HTR-8/SVneo (cell line): ENCODE measurements around the gene ADGRV1.
A peak's percentile ranks its signal among the peaks of the same experiment; 100 is the strongest.

Source experiments
- DNase-seq: peaks from one replicate; pipeline ENCODE4 v3.0.0; 2011; ENCODE audit warnings: low spot score, mixed read lengths; ENCODE audit not compliant: insufficient read length
- FAIRE-seq: peaks from 2 replicates; lab custom pipeline; 2011; peaks lifted over from hg19 to GRCh38; lab: Jason Lieb, UNC

The ADGRV1 gene

DNA sequence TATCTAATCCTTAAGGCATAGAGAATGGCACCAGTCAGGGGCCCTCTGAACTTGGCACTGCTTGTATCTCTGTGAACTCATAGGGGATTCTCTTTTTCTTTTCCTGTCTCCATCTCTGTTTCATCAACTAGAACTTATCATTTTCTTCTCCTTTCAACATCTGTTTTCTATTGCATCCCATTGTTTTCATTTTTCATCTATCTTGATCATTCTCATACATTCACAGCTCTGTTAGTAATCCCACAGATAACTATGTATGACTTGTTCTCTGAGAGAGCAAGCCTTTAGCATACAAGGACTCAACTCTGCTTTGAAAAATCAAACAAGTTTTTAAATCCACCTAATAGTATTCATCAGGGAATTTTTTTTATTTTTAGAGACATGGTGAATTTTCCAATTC is 560.2 kb downstream of the ADGRV1 start:
- no peak for FAIRE-seq

DNA sequence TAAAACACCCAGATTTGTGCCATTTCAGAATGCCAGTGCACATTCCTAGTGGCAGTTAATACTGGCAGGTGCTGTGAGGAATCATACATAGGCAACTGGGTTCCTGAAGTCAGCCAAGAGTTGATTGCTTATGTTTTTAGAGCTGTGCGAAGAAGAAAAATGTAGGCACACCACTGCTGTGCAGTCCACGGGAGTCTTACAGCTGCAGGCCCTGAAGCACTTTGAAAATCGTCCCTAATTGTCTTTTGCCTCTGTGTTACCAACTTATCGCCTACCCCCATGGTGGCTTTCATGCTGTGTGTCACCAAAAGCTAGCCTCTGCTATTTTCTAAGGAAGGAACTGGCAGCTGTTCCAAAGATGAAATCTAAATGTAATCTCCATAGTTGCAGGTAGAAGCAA is 560.6 kb downstream of the ADGRV1 start:
- DNase-seq (no peak), FAIRE-seq (no peak)

More for the DNA sequence above, 560.2 kb downstream of the ADGRV1 start:
- DNase-seq: no peak

GRCh38 chr5:91119981-91120850 is 561.6 kb downstream of the ADGRV1 start:
- FAIRE-seq (no peak), DNase-seq (no peak)

- no peak for DNase-seq
- FAIRE-seq: no peak
Measured at GRCh38 chr5:91121347-91121993, 562.9 kb downstream of the ADGRV1 start.

- DNase-seq (no peak), FAIRE-seq (no peak)
Measured at GRCh38 chr5:91122651-91123050, 564.1 kb downstream of the ADGRV1 start.

DNA sequence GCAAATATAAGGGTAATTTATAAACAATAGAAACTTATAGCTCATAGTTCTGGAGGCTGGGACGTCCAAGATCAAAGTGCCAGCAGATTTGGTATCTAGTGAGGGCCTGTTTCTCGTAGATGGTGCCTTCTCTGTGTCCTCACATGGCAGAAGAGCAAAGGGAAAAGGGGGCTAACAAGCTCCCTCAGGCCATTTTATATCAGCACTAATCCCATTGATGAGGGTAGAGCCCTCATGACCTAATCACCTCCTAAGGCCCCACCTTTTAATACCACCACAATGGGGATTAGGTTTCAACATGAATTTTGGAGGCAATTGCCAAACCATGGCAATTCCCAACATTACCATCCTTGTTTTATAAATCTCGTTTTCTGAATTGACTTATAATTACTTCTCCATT is 564.7 kb downstream of the ADGRV1 start:
- no peak for FAIRE-seq
- no peak for DNase-seq

DNA sequence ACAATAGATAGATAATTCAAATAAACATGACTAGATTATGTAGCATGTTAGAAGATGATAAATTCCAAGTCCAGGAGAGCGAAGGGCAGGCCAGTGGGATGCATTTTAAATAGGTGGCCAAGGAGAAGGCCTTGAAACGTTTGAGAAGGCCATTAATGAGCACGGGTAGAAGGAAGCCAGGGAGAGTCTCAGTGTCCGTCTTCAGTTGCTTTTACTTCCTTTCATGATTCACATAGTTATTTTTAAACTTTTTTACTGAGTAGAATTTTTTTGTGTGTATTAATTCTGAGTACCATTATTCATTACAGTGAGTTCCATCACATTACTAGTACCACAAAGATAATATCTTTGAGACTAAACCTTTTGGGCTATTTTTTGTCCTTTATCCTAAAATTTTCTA is 565.3 kb downstream of the ADGRV1 start:
- FAIRE-seq (no peak), DNase-seq (no peak)

- DNase-seq (no peak), FAIRE-seq (no peak)
Measured at GRCh38 chr5:91125916-91126315, 567.3 kb downstream of the ADGRV1 start.

GRCh38 chr5:91126448-91126847 is 567.9 kb downstream of the ADGRV1 start:
- no peak for DNase-seq
- FAIRE-seq: no peak

DNA sequence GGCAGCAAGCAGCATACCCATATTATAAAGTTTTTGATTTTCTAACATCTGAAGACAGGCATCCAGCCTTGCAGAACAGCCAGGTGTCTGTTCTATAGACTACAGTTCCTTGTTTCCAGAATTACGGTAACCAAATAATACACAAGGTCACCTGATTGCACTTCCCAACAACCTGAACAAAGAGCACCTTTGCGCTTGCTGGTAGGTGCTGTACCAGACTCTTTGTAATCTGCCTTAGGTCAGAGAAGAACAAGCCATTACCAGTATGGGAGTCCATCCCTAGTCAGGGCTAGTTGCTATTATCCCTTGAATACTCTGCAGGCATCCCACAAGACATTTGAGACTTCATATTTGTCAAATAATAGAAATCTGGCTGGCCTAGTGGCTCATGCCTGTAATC is 568.3 kb downstream of the ADGRV1 start:
- no peak for DNase-seq
- no peak for FAIRE-seq

DNA sequence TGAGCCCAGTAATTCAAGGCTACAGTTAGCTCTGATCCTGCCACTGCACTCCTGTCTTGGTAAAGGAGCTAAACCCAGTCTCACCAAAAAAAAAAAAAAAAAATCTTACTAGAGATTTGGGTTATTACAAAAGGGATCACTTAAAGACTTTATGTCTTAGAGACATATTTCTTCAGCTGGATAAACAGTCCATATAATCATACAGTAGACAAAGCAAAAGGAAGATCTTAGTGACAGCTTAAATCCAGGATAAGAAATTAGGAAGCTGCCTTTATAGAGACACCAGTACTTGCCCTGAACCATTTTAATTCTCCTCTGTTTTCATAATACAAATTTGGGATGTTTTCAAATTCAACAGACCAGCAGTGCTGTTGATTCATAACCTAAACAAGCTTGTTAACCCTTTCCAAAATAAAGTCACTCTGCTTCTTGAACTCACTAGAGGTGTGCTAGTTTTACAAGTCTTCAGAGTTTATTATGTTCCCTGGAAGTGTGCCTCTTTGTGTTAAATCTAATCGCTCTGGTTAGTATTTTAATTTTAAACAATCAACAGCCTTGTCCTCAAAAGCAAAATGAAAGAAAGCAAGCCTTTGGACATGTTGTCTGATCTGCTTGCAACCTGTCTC is 569.0 kb downstream of the ADGRV1 start:
- no peak for FAIRE-seq

GRCh38 chr5:91128604-91129003 is 570.0 kb downstream of the ADGRV1 start:
- FAIRE-seq (no peak), DNase-seq (no peak)

More for the DNA sequence above, 569.0 kb downstream of the ADGRV1 start:
- no peak for DNase-seq

GRCh38 chr5:91129748-91130147 is 571.2 kb downstream of the ADGRV1 start:
- DNase-seq: no peak
- no peak for FAIRE-seq

GRCh38 chr5:91130759-91131158 is 572.2 kb downstream of the ADGRV1 start:
- DNase-seq (no peak), FAIRE-seq (no peak)

GRCh38 chr5:91132550-91132949 is 574.0 kb downstream of the ADGRV1 start:
- FAIRE-seq: no peak

DNA sequence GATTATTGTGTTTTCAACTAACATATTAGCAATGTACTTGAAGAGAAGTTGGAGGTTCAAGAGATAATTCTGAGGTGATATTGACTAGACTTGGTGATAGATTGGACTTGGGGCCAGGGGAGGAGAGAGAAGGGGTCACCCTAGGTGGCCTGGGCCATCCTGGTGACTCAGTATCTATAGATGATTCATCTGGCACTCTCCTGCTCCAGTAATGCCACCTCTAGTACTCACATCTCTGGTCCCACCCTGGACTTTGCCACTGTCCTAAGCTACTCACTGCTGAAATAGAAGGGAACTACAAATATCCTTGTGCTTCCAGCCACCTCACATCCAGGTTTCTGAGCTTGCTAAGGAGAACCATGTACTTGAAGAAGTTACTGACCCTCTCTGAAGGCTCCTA is 574.6 kb downstream of the ADGRV1 start:
- DNase-seq (no peak), FAIRE-seq (no peak)

More at GRCh38 chr5:91132550-91132949, 574.0 kb downstream of the ADGRV1 start:
- DNase-seq: no peak

DNA sequence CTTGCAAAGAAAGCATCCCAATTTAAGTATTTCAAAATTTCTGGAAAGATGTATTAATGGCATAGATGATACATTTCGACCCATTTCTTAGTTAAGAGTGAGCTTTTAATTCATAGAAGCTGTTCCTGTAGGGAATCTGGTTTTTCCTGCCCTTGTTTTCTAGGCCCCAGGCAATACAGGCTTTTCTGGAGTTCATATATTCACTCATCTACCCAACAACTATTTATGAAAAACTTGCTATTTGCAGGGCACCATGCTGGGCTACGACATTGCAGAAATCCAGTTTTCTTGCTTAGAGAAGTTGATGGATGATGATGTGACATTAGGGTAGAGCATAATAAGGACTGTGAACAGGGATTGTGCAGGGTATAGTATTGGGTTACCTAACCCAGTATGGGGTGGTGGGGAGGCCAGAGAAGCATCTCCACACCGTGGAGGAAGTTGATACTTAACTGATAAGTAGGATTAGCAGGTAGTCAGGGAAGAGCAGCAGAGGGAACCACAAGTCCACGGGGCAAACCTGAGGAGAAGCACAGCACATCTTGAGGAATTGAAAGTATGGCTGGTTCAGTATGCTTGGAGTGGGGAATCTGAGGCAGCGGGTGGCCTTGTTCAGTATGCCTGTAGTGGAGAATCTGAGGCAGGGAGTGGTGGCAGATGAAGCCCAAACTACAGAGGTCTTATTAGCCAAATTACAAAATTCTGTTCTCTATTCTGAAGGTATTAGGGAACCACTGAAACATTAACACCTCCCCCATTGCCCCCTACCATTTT is 577.1 kb downstream of the ADGRV1 start:
- FAIRE-seq: no peak
- no peak for DNase-seq

DNA sequence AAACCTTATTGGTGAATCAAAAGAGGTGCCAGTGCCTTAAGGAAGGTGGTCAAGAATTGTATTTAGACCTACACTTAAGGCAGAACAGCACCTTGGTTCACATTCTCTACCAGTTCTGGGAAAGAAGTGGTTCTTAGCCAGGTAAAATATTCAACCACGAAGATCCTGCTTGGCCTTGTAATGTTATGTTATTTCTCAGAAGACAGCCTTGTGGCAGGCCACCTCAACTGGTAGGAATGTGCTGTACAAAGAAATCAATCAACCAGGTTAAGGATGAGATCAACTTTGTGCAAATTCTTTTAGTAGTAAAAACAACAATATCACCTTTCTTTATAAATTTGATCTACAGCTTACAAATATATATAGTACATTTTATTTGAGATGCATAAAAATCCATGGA is 577.7 kb downstream of the ADGRV1 start:
- FAIRE-seq (no peak), DNase-seq (peak; percentile 21)

DNA sequence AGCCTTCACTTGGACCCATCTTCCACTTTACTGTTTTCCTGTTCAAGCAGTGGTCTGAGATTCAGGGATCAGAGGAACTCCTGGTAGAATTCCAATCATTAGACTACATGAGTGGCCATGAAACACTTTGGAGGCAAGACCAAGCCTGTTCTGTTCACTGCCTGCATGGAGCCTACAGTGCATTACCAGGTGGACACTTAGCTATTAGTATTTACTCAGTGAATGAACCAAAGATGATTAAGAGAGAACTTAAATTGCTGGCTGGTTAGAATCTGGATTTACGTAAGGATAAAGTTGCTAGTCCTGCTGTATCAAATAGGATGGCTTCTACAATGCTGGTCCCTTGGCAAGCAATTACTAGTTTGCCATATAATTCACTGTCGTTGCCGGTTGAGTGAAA is 579.0 kb downstream of the ADGRV1 start:
- FAIRE-seq (no peak), DNase-seq (no peak)

DNA sequence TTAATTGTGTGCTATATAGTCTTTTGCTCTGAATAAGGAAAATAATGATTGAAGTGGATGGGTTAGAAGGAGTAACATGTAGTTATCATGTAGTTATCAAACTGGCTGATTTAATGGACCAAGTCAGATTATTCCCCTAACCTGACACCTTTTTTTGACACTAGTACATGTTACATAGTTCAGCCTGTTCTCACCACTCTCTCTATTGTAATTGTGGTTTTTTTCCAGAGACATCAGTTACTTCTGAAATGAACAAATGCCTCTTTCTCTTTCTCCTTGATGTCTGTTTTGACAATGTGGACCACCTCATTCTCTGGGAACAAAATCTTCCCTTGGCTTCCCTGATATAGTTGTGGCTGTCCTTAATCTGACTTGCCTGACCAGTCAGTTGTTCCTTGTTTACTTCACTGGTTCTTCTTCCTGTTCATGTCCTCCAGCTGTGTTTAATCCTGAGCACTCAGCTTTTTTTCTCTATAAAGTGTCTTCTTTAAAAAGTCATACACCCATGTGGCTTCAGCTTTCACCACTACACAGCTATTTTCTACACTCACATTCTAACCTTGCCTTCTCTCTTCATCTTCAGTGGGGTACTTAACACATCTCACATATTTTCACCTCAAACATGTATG is 581.1 kb downstream of the ADGRV1 start:
- no peak for FAIRE-seq
- no peak for DNase-seq
